ENCODE measurements around the gene LHX5.

The LHX5 gene

GRCh38 chr12:113478351-113479011, 6.8 kb upstream of the LHX5 start:
- no peak for FAIRE-seq

DNA sequence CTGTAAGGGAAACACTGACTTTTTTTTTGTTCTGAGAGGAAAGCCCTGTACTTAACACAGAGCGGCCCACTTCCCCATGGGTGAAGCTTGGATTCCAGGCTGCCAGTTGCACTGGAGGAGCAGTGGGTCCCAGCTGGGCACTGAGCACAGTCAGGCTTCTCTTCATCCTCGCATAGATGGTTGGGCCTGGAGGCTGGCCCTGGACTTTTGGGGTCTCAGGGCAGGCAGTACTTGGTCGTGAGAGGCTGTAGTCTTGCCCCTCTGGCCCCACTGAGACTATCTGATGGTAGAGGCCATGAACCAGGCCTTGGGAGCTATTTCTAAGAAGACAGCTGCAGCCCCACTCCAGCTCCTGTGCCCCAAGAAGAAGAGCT, 6.2 kb upstream of the LHX5 start:
- FAIRE-seq (no peak), DNase-seq (ENCODE audit: insufficient read length, low spot score) (no peak)

More at GRCh38 chr12:113478351-113479011, 6.8 kb upstream of the LHX5 start:
- no peak for DNase-seq (ENCODE audit: insufficient read length, low spot score)

DNA sequence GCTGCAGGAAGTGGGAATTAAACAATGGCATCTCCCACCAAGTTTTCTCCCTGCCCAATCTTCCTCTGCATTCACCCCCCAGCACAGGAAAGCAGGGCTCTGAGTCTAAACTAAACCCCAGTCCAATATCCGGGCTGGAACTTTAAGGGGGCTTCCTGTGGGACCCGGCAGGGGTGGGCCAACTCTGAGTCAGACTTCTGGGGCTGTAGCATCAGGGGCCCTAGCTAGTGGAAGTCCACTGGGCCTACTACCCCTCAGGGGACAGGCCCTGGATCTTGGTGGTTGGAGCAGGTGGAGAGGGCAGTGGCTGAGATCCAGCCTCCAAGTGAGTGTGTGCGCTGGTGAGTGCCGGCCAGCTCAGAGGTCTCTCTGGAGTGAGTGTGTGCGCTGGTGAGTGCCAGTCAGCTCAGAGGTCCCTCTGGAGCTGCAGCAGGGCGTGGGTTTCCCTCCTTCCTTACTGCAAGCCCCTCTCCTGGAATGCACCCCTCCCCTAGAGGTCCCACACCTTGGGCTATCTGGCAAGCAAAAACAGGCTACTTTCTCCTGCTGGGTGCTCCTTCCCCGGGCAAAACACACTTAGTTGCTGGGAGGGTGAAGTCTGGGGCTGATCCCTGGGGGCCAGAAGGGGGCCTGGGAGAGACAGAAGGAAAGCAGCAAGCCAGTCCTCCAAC, 5.6 kb upstream of the LHX5 start:
- FAIRE-seq (no peak), DNase-seq (ENCODE audit: insufficient read length, low spot score) (no peak)

DNA sequence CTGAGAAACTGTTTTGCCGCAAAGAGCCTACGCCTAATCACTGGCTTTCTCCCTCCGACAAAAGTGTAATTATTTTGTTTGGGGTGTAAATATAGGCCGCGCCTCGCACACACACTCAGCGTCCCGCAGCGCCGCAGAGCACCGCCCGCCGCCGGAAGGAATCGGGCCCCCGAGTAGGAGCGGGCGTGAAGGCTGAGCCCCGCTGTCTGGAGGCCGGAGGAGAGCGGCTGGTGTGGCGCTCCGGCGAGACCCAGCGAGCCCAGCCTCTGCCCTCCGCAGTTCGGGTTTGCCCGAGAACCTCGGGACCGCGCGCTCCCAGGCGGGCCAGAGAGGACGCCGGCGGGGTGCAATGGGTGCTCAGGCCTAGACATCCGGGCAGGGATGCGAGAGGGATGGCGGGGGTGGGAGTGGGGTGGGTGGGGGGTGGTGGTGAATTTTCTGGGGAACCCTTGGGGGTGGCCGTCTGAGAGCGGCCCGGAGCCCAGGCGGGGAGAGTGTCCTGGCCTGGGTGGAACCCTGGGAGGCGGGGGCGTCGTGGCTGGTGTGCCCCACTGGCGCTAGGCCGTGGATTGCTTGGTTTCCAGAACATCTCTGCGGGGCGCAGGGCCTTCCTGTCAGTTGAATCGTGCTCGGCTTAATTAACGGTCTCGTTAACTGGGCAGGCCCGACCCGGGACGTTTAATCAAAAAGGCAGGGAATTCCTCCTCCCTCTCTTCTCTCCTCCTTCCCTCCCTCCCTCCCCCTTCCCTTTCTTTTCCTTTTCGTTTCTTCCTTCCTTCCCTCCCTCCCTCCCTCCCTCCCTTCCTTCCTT, 4.7 kb upstream of the LHX5 start:
- DNase-seq (ENCODE audit: insufficient read length, low spot score) (no peak), FAIRE-seq (no peak)

GRCh38 chr12:113475451-113476175, 3.9 kb upstream of the LHX5 start:
- FAIRE-seq, result no peak

GRCh38 chr12:113474635-113475436, 3.2 kb upstream of the LHX5 start:
- DNase-seq (ENCODE audit: insufficient read length, low spot score) (no peak), FAIRE-seq (no peak)

More at GRCh38 chr12:113475451-113476175, 3.9 kb upstream of the LHX5 start:
- DNase-seq (ENCODE audit: insufficient read length, low spot score), result no peak

GRCh38 chr12:113473942-113474341, 2.3 kb upstream of the LHX5 start:
- FAIRE-seq, result no peak

GRCh38 chr12:113473400-113473799, 1.7 kb upstream of the LHX5 start:
- no peak for DNase-seq (ENCODE audit: insufficient read length, low spot score)
- peak; percentile 26 for FAIRE-seq

More at GRCh38 chr12:113473942-113474341, 2.3 kb upstream of the LHX5 start:
- no peak for DNase-seq (ENCODE audit: insufficient read length, low spot score)

DNA sequence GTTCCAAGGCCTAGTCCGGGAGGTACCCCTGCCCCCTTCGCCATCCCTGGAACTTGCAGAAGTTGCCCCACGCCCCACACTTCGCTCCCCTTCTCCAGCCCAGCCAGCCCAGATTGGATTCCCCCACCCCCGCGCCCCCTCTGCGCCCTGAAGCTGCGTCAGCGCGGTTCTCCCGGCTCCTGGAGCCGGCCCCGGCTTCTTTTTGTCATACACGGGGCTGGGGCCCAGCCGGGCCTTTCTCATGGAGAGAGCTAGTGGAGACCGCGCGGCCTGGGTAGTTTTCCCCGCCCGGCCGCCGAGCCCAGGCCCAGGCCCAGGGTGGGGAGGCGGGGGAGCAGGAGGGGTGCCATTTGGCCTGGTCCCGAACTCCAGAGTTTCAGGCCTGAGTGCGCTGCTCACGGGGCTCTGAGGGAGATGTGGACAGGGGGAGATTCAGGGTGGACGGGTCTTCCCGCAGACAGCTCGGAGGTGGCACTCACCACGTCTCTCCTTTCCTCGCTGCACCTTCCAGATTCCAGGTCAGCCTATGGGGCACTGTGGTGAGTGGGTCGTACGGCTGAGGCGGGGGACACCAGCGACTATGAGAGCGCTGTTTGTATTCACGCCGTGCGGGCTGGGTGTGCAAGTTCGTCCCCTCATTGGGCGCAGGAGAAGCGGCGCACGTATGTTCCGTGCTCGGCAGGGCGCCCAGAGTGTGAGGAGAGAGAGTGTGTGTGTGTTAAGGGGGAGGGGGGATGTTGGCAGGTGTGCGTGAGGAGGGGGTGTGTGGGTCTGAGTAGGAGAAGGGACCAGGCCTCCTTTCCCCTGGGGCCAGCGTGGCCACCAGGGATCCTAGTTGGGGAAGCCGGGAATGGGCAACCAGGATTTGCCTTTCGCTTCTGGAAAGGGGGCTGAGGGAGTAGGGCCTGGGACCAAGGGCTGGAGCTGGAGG, 785 bp upstream of the LHX5 start:
- no peak for FAIRE-seq
- no peak for DNase-seq (ENCODE audit: insufficient read length, low spot score)

DNA sequence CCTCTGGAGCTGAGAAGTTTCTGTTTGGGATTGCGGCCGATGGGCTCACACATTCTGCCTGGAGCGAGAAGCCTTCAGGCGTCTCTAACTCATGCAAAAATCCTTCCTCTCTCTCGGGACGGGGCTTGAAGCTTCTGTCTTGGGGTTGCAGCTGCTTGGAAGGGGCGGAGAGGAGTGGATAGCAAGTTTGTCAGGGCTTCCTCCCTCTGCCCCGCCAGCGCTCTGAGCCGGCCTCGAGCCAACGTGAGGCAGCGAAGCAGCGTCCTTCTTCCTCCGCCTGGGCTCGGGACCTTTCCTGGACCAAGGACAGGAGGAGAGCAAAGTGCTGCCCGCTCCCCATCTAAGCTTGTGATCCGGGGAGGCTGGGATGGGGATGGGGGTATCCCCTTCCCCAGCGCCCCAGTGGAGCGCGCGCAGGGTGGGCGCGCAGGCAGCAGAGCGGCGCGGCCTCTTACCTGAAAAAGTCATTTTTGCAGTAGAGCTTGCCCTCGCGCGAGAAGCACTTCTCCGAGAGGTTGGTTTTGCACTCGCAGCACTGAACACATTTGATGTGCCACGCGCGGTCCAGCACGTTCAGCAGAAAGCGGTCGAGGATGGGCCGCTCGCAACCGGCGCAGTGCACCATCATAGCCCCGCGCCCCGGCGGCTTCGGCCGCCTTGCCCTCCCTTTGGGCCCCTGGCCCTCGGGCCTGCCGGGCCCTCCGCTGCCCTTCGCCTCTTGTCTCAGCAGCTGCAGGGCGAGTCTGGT, 626 bp downstream of the LHX5 start:
- FAIRE-seq, result no peak
- no peak for DNase-seq (ENCODE audit: insufficient read length, low spot score)

GRCh38 chr12:113469949-113470743, 1.5 kb downstream of the LHX5 start:
- DNase-seq (ENCODE audit: insufficient read length, low spot score) (no peak), FAIRE-seq (no peak)

GRCh38 chr12:113469224-113469948, 2.3 kb downstream of the LHX5 start:
- DNase-seq (ENCODE audit: insufficient read length, low spot score) (no peak), FAIRE-seq (no peak)

DNA sequence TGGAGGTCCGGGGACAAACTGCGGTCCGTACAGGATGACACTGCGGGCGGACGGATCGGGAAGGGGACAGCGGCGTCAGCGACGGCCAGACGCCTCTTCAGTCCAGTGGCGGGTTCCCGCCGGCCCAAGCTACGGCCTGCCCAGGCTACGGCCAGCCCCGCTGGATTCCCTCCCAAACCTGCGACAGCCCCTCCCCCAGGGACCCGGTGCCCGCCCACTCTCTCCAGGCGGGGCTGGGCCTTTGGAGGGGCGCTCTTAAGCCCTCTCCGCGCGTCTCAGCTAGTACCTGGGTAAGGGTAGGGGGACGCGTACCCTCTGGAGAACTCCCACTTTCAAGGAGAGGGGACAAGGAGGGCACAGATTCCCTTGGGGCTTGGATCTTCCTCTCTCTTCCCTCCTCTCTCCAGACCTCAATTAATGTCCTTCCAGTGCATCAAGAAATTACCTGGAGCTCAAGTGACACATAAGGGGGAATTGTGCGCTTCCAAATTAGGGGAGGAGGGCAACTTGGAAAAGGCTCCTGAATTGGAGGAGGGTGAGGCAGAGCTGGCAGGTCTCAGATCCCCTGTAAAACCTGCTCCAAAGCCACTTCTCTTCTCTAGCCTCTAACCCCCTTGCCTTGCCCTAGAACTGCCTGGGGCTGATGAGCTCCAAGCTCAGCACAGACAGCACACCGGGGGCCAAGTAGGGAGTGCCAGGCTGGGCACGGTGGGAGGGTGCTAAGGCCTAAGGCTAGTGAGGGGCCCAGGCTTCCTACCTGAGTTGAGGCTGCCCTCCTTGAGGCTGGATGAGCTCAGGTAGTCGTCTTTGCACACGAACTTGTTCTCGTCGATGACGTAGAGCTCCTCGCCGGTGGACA, 3.1 kb downstream of the LHX5 start:
- no peak for FAIRE-seq
- DNase-seq (ENCODE audit: insufficient read length, low spot score), result no peak

DNA sequence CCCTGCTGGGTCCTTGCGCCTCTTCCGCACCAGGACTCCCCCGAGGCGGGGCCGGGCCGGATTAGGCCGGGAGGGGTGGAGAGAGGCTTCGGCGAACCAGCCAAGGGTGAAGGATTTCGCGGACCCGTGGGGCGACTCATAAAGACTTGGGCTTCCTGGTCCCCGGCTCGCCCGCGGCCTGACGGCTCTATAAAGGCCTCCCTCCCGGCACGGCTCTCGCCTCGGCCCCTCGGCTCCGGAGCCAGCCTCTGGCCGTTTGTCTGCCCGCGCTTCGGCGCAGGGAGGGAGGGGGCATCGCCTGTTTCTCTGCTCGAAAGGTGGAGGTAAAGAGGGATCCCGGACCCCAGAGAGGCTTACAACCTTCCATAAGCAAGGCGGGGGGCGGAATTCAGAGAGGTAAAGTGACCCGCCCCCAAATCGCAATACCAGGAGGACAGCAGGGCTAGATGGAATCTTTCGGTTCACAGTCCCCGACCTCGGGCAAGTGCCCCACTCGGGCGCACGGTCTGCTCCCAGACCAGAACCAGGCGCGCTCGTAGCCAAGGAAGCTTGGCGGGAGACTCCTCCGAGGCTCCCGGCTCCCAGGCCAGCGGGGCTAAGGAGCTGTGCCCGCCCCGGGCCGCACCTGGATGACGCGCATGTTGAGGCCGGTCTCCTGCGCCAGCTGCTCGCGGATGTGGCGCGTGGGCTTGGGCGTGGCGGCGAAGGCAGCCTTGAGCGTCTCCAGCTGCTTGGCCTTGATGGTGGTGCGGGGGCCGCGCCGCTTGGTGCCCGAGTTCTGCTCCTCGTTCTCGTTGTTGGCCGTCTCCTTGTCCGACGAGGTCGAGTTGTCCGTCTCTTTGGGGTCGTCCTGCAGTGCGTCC, 3.9 kb downstream of the LHX5 start:
- no peak for FAIRE-seq
- DNase-seq (ENCODE audit: insufficient read length, low spot score), result no peak

- FAIRE-seq (no peak), DNase-seq (ENCODE audit: insufficient read length, low spot score) (no peak)
Measured at GRCh38 chr12:113467142-113467501, 4.5 kb downstream of the LHX5 start.

Data from HTR-8/SVneo (cell line).